C4-2B (cell line): Measurements from ENCODE around the gene ENDOU.

Experiments
- ZFX ChIP-seq: fragments of 450-650 bp; IDR thresholded peaks from 2 replicates; pipeline ENCODE4 v1.6.1; 2017
- TF ChIP-seq, protein P1 (sequence below): fragments of 450-650 bp; conservative IDR thresholded peaks from 2 replicates; pipeline ENCODE4 v1.5.1; 2017; ENCODE audit warnings: mild to moderate bottlenecking

DNA sequence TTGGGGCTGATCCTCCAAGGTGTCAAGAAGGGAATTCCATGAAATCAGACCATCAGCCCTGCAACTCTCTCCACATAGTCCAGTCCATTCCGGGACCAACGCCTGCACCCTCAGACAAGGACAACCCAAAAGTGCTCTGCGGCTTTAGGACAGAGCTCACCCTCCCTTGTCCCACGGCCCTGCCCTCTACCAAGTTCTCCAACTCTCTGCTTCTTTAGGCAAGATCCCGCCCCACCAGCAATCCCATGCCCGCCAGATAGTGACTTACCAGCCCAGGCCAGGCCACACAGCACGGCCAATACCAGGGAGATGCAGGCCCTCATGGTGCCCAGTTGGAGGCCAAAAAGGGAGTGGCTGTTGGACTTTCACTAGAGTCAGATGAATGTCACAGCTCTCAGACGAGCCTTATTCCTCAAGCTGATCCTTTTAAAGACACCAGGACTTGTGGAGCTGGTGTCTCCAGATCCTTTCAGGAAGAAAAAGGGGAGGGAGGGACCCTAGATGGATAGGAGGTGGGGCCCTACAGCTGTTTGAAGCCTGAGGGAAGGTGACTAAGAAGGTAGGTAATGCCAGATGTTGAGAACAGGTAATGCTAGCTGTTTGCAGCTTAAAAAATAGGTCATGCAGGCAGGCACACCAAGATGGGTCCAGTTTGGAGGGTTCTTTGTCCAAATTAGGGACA lies at the start of gene ENDOU:
- TF ChIP-seq, protein P1, sequence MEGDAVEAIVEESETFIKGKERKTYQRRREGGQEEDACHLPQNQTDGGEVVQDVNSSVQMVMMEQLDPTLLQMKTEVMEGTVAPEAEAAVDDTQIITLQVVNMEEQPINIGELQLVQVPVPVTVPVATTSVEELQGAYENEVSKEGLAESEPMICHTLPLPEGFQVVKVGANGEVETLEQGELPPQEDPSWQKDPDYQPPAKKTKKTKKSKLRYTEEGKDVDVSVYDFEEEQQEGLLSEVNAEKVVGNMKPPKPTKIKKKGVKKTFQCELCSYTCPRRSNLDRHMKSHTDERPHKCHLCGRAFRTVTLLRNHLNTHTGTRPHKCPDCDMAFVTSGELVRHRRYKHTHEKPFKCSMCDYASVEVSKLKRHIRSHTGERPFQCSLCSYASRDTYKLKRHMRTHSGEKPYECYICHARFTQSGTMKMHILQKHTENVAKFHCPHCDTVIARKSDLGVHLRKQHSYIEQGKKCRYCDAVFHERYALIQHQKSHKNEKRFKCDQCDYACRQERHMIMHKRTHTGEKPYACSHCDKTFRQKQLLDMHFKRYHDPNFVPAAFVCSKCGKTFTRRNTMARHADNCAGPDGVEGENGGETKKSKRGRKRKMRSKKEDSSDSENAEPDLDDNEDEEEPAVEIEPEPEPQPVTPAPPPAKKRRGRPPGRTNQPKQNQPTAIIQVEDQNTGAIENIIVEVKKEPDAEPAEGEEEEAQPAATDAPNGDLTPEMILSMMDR: no peak
- TF ChIP-seq ZFX: no peak
